Upper lobe of left lung (tissue), 4 donors: ENCODE results near the gene PACSIN1.

ENCODE experiments used
- CTCF ChIP-seq, 6 experiments: fragments of 450-650 bp in 4 of 6; fragments of 200-600 bp in 2 of 6; sonication (generic) in 2 of 6; IDR thresholded peaks; one replicate each; pipeline ENCODE4 v1.5.1; 2016 to 2019; ENCODE audit warnings: antibody characterized with exemption in 6 of 6
- EP300 ChIP-seq, 4 donors: sonication (generic); formaldehyde crosslinking; IDR thresholded peaks; one replicate each; pipeline ENCODE4 v1.5.1; 2017; ENCODE audit warnings: antibody characterized with exemption in 4 of 4, control low read depth in 2 of 4
- POLR2A ChIP-seq, 4 donors: fragments of 450-650 bp; IDR thresholded peaks; one replicate each; pipeline ENCODE4 v1.5.1; 2016 to 2017; ENCODE audit warnings: antibody characterized with exemption in 4 of 4, mild to moderate bottlenecking in 2 of 4
- POLR2AphosphoS5 ChIP-seq, 2 donors: sonication (generic); formaldehyde crosslinking; IDR thresholded peaks; one replicate each; pipeline ENCODE4 v1.5.1; 2017; ENCODE audit warnings: antibody characterized with exemption in 2 of 2

- no peak for TF ChIP-seq CTCF (IDR thresholded peaks at IDR 0.05)
- no peak for TF ChIP-seq EP300 (IDR thresholded peaks at IDR 0.05)
- TF ChIP-seq POLR2AphosphoS5 (IDR thresholded peaks at IDR 0.05), result no peak
- TF ChIP-seq POLR2A (IDR thresholded peaks at IDR 0.05), result no peak
These were observed 10.6 kb downstream of the PACSIN1 start for GRCh38 chr6:34476447-34476846.
